ENCODE measurements around the gene BAHCC1.

DNA sequence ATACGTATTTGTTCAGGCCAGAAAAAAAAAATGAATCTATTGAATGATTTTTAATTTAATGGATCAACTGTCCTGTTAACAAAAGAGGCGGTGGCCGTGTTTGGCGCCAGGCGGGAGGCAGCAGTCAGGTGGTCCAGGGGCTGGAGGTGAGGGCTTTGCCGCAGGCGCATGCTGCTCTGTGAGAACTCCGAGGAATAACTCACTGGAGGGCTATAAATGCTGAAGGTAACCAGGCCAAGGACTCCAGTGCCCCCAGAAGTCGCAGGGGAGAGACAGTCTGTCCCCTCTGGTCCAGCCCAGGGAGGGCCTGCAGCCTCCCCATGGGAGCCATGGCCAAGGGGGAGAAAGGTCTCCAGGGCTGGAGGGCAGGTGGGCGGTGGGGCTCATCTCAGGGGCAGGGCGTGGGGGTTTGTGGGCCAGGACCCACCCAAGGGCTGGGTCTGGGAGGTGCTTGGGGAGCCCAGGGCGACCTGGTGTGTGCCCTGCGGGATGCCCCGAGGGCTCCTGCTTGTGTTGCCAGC lies 7.1 kb upstream of the BAHCC1 start:
- TF ChIP-seq, protein P1, sequence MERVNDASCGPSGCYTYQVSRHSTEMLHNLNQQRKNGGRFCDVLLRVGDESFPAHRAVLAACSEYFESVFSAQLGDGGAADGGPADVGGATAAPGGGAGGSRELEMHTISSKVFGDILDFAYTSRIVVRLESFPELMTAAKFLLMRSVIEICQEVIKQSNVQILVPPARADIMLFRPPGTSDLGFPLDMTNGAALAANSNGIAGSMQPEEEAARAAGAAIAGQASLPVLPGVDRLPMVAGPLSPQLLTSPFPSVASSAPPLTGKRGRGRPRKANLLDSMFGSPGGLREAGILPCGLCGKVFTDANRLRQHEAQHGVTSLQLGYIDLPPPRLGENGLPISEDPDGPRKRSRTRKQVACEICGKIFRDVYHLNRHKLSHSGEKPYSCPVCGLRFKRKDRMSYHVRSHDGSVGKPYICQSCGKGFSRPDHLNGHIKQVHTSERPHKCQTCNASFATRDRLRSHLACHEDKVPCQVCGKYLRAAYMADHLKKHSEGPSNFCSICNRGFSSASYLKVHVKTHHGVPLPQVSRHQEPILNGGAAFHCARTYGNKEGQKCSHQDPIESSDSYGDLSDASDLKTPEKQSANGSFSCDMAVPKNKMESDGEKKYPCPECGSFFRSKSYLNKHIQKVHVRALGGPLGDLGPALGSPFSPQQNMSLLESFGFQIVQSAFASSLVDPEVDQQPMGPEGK (CRISPR knock-in tag; IDR thresholded peaks at IDR 0.05; ENCODE audit: borderline replicate concordance) = no peak
- TF ChIP-seq GLIS3 (CRISPR knock-in tag; IDR thresholded peaks at IDR 0.05) = no peak
- no peak for TF ChIP-seq ZNF8 (CRISPR knock-in tag; IDR thresholded peaks at IDR 0.05)
- no peak for TF ChIP-seq RARB (CRISPR knock-in tag; IDR thresholded peaks at IDR 0.05)
- TF ChIP-seq BACH2 (CRISPR knock-in tag; IDR thresholded peaks at IDR 0.05; ENCODE audit: borderline replicate concordance) = no peak
- TF ChIP-seq, protein P2, sequence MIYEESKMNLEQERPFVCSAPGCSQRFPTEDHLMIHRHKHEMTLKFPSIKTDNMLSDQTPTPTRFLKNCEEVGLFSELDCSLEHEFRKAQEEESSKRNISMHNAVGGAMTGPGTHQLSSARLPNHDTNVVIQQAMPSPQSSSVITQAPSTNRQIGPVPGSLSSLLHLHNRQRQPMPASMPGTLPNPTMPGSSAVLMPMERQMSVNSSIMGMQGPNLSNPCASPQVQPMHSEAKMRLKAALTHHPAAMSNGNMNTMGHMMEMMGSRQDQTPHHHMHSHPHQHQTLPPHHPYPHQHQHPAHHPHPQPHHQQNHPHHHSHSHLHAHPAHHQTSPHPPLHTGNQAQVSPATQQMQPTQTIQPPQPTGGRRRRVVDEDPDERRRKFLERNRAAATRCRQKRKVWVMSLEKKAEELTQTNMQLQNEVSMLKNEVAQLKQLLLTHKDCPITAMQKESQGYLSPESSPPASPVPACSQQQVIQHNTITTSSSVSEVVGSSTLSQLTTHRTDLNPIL (CRISPR knock-in tag; IDR thresholded peaks at IDR 0.05; ENCODE audit: low read depth) = no peak
- no peak for TF ChIP-seq ZFP30 (CRISPR knock-in tag; IDR thresholded peaks at IDR 0.05)
- TF ChIP-seq ARNTL (CRISPR knock-in tag; IDR thresholded peaks at IDR 0.05; ENCODE audit: borderline replicate concordance, low read depth) = no peak
- TF ChIP-seq OSR1 (CRISPR knock-in tag; IDR thresholded peaks at IDR 0.05) = no peak
- TF ChIP-seq CSDC2 (CRISPR knock-in tag; IDR thresholded peaks at IDR 0.05) = no peak
- no peak for TF ChIP-seq TCF4 (CRISPR knock-in tag; IDR thresholded peaks at IDR 0.05; ENCODE audit: borderline replicate concordance)
- no peak for TF ChIP-seq ZNF70 (CRISPR knock-in tag; IDR thresholded peaks at IDR 0.05)
- TF ChIP-seq PPARA (CRISPR knock-in tag; IDR thresholded peaks at IDR 0.05; ENCODE audit: borderline replicate concordance) = no peak

Measured in SK-N-SH treated with all-trans-retinoic acid at 6 μM for 48 hours (cell line).